ENCODE measurements around the gene C2orf80.
A peak's percentile ranks its signal among the peaks of the same experiment; 100 is the strongest.

The C2orf80 gene

GRCh38 chr2:208150956-208151355, 38.9 kb downstream of the C2orf80 start:
- H3K27ac ChIP-seq = no peak overlapping the region
- TF ChIP-seq CTCF (conservative IDR thresholded peaks at IDR 0.05) = no peak

GRCh38 chr2:208150094-208150493, 39.7 kb downstream of the C2orf80 start:
- H3K27ac ChIP-seq = no peak overlapping the region
- no peak for TF ChIP-seq CTCF (conservative IDR thresholded peaks at IDR 0.05)

- peak; percentile 38 for TF ChIP-seq CTCF (conservative IDR thresholded peaks at IDR 0.05)
- H3K27ac ChIP-seq = no peak overlapping the region
These were observed 41.0 kb downstream of the C2orf80 start for GRCh38 chr2:208148803-208149202.

DNA sequence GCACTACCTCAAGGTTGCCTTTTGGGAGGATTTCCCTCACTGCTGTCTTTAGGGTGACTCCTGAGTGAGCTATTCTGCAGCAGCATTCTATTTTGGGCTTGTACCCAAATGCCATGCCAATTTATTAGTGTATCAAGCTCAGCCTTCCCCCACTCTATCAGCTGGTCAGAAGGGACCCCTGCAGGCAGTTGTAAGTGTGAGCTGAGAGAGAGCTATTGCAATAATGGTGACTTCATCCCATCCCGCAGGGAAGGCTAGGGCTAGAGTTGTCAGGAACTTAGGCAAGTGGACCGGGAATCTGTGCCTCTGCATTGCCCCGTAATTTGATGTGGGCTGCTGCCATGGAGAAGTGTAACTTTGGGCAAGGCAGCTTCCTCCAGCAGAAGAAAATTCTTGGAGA, 42.1 kb downstream of the C2orf80 start:
- H3K27ac ChIP-seq = no peak overlapping the region
- TF ChIP-seq CTCF (conservative IDR thresholded peaks at IDR 0.05) = no peak

- TF ChIP-seq CTCF (conservative IDR thresholded peaks at IDR 0.05) = no peak
These were observed 42.8 kb downstream of the C2orf80 start for GRCh38 chr2:208147008-208147407.

GRCh38 chr2:208146006-208146405, 43.8 kb downstream of the C2orf80 start, which contains the start of gene CRYGB:
Gene CRYGB (minus strand): TSS chr2:208146158. CDS start chr2:208146120, 38 bp downstream.
- no peak within 1 kb of the TSS for H3K27ac ChIP-seq
- no peak for TF ChIP-seq CTCF (conservative IDR thresholded peaks at IDR 0.05)

More at GRCh38 chr2:208147008-208147407, 42.8 kb downstream of the C2orf80 start:
- no peak overlapping the region for H3K27ac ChIP-seq

DNA sequence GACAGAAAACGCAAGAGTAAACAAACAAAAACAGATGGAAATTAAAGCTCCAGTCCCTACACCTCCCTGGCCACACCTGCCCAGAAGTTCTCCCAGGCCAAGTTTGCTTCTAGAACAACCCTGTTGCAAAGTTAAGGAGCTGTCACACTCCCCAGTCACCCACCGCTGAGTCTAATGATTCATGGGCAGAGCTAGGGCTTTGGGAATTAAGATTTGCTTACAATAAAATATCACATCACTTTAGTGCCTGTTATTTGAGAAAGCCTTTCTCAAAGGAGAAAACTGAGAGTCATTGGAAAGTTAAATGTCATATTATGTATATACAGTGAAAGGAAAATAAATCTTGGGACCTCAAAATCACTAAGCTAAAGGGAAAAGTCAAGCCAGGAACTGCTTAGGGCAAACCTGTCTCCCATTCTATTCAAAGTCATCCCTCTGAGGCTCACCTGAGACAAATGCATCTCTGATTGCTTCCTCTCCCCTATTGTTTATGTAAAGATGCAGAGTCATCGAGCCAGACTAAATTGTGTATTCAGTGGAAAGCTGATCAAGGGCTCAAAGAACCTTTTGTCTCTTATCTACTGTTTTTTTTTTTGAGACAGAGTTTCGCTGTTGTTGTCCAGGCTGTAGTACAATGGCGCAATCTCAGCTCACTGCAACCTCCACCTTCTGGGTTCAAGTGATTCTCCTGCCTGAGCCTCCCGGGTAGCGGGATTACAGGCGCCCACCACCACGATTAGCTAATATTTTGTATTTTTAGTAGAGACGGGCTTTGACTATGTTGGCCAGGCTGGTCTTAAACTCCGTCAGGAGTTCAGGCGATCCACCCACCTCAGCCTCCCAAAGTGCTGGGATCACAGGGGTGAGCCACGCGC, 46.7 kb downstream of the C2orf80 start:
- no peak for TF ChIP-seq CTCF (conservative IDR thresholded peaks at IDR 0.05)

More for the DNA sequence above, 46.7 kb downstream of the C2orf80 start:
- peak overlapping the region; percentile 55 for H3K27ac ChIP-seq

Measured in VCaP (cell line).